GM12872 (cell line): ENCODE results near the gene ID2.

Source experiments
- CTCF ChIP-seq: IDR thresholded peaks from 3 replicates; pipeline ENCODE4 v1.5.1; 2011; ENCODE audit warnings: low read depth, mild to moderate bottlenecking, low read length, moderate library complexity; ENCODE audit not compliant: insufficient read depth

The ID2 gene

GRCh38 chr2:8681786-8682692 is at the start of gene ID2:
TSS of gene ID2 (plus strand) at chr2:8682056. CDS start at chr2:8682166, 110 bp downstream.
- TF ChIP-seq CTCF = no peak

GRCh38 chr2:8632755-8633154 is 49.1 kb upstream of the ID2 start:
- TF ChIP-seq CTCF = no peak

GRCh38 chr2:8633186-8633734 is 48.6 kb upstream of the ID2 start:
- TF ChIP-seq CTCF = no peak

- TF ChIP-seq CTCF = no peak
Measured at GRCh38 chr2:8633735-8634313, 48.0 kb upstream of the ID2 start.

GRCh38 chr2:8634466-8635172 is 47.2 kb upstream of the ID2 start:
- no peak for TF ChIP-seq CTCF

GRCh38 chr2:8636041-8636491 is 45.8 kb upstream of the ID2 start:
- no peak for TF ChIP-seq CTCF
